GM18870 (cell line): ENCODE measurements around the gene POMT2.

ENCODE experiments used
- ATAC-seq: cut with Tn5 transposase; IDR thresholded peaks from one replicate; pipeline ENCODE4 v1.9.1; 2021; ENCODE audit warnings: moderate library complexity; ENCODE audit not compliant: unreplicated experiment

The POMT2 gene

GRCh38 chr14:77268989-77269600 lies 51.6 kb downstream of the POMT2 start:
- ATAC-seq = no peak

- no peak for ATAC-seq
These were observed 52.6 kb downstream of the POMT2 start for GRCh38 chr14:77267937-77268699.

- no peak for ATAC-seq
These were observed 54.3 kb downstream of the POMT2 start for GRCh38 chr14:77266336-77266735.

DNA sequence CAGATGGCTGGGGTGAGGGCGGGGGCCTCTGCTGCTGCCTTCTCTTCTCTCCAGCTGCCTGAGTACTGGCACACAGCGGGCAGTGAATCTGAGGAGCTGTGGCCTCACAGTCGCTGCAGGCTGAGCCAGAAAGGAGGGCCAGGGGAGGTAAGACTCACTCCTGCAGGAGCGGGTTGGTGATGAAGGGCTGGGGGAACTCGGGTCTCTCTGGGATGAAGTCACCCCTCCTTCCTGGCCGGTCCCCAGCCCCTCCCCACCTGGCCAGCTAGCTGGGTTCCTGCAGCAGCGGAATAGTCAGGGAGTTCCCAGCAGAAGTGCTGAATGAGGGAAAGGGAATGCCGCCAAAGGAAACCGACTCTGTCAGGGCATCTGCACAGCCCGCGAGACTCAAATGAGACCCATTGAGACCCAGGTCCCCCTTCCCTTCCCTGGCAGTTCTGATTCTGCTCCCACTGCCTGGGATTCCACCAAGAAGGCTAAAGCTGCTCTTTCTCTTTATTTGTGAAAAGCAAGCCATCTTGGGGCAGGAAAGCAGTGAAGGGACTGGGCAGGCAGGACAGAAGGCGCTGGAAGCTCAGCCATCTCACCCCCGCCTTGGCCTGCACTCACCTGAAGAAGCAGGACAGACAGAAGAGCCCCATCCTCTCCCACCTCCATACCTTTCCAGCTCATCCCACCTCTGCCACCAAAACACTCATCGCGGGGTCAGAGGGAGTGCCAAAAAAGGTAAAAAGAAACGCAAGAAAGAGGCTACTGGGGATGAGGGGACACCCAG lies 54.9 kb downstream of the POMT2 start:
- ATAC-seq = no peak

GRCh38 chr14:77265187-77265515 lies 55.5 kb downstream of the POMT2 start:
- ATAC-seq = no peak

DNA sequence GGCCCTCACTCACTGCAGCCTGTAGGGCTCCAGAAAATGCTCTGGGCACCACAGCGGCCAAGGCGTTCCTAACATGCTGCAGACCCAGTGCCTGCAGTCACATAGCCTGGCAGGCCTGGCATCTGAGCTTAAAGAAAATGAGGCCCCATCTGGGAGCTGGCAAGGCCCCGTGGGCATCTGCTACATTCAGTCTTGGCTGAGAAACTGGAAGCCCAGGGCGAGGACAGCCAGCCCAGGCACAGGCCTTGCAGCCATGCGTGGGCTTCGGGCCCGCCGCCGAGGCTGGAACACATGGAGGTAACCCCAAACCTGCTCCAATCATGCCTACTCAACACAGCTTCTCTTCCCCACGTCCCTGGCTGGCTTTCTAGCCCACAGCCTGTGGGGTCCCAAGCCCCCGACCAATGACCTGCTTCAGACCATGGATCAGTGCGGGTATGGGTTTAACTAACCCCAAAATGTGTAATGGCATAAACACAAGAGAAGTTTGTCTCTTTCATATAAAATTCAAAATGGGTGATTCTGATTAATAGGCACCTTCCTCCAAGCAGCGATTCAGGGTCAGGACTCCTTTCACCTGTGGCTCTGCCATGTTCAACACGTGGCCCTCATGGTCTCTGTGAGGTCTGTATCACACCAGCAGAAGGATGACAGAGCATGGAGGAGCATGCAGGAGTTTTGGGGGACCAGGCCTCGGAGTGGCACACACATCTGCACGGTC lies 56.1 kb downstream of the POMT2 start:
- no peak for ATAC-seq

- ATAC-seq = no peak
These were observed 60.1 kb downstream of the POMT2 start for GRCh38 chr14:77260631-77261030.

GRCh38 chr14:77260199-77260598 lies 60.5 kb downstream of the POMT2 start:
- no peak for ATAC-seq

DNA sequence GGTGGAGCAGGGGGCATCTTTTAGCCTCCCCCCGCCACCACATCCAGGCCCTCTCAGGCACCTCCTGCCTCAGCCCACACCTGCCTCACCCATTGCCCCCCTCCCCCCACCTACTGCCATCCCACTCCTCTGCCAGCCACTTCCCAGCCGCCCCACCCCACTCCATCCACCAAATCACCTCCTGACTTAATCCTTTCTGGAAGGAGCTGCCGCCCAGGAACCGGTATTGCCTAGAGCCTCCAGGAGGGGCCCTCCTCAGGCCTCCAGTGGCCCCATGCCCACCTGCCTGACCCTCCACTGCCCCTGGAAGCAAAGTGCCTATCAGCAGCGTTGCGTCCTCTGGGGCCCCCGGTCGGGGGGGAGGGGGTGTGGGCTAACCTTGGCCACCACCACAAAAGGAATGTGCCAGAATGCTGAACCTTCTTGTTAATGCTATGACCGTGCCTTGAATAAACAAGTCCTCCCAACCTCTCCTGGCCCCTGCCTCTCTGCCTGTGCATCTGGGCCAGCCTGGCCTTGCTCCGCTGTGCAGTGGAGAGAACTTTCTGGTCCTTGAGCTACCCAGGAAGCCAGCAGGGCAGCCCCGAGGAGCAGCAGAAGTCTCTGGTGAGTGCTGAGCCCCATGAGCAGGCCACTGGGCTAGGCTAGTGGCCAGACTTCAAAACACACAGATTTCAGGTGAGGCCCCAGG lies 61.5 kb downstream of the POMT2 start:
- no peak for ATAC-seq

- no peak for ATAC-seq
These were observed 62.1 kb downstream of the POMT2 start for GRCh38 chr14:77258566-77258965.

DNA sequence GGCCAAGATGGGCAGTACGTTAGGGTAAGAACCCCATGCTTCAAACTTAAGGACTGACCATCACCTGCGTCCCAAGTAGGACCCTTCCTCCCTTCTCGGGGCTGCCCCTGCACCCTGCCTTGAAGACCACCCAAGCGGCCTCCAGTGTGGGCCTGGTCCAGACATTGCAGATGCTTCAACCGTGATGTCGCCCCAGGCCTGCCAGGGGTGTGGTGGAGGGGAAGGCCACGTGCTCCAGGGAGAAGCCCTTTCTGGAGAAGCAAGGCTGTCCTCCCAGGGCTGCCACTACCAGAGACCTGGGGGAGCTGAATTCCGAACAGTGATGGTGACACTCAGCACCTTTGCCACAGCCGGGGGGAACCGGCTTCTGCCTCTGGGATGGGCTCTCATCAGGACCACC lies 63.0 kb downstream of the POMT2 start:
- no peak for ATAC-seq

DNA sequence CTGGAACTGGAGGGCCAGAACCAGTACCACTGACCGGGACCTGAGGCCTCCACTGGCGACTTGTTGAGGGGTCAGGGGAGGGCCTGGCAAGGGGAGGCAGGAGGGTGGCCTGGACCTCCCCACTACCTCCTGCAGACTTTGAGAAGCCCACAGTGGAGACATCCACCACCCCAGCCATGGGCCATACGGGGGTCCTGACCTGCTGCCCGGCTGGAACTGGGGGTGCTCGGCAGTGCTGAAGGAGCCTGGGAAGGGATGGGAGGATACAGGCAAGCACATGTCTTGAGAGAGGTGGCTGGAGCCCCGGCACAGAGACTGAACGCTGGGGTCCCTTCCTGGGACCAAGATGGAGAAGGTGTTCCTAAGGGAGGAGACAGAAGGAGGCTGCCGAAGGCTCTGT lies 64.0 kb downstream of the POMT2 start:
- no peak for ATAC-seq

- ATAC-seq = no peak
These were observed 67.1 kb downstream of the POMT2 start for GRCh38 chr14:77253333-77254190.

- no peak for ATAC-seq
These were observed 68.8 kb downstream of the POMT2 start for GRCh38 chr14:77251870-77252269.

- no peak for ATAC-seq
These were observed 69.8 kb downstream of the POMT2 start for GRCh38 chr14:77250927-77251326.

GRCh38 chr14:77249286-77249685 lies 71.4 kb downstream of the POMT2 start:
- no peak for ATAC-seq

- ATAC-seq = no peak
These were observed 72.0 kb downstream of the POMT2 start for GRCh38 chr14:77248666-77249065.

GRCh38 chr14:77246784-77247183 lies 73.9 kb downstream of the POMT2 start:
- ATAC-seq = no peak

DNA sequence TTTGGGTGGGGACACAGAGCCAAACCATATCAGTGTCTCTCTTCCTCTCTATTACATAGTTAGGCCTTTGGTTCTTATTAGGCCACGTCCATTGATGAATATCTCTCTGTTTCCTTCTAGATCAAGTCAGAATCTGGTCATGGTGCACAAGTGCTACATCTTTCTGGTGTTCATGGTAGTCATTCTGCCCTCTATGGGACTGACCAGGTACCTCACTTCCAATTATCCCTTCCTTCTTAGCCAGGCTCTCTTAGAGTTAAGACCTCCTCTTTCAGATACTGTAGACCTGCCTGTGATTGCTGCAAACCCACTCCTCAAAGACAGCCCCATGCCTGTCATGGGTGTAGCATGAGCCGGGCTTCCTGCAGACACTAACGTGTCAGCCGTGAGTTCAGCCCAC lies 74.9 kb downstream of the POMT2 start:
- no peak for ATAC-seq

DNA sequence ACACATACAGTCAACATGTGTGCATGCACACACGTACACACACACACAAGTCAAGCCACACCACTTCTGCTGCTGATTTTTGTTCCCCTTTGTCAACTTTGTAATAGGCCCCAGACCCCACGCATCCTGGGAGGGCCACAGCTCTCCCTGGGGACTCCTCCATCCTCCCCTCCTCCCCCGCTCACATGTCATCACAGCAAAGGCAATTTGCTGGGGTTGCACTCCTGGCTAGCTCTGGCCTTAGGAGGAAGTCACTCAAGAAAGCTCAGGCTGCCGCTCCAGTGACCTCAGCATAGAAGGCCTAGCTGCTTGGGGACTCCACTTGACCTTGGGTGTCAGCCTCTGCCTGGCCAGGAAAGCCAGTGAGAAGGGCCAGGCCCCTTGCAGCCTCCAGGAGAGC lies 76.8 kb downstream of the POMT2 start:
- ATAC-seq = no peak
